H9 (cell line): ENCODE measurements around the gene HOXD12. TPM values are rescaled to one million over a fixed set of nuclear protein-coding genes. Genes with fewer than 3 reads are reported as not detected.

ENCODE experiments used
- DNase-seq: peaks from one replicate; pipeline ENCODE4 v3.0.0-alpha.2; 2017
- H2AFZ ChIP-seq: one replicate; pipeline ENCODE4 v1.6.1; 2013; ENCODE audit warnings: mild to moderate bottlenecking, low read length, control low read depth, moderate library complexity
- H2AK5ac ChIP-seq: 2 replicates; pipeline ENCODE4 v1.6.1; 2013; ENCODE audit warnings: low read length, control low read depth, mixed read lengths; ENCODE audit not compliant: insufficient read length
- H2BK120ac ChIP-seq: one replicate; pipeline ENCODE4 v1.6.1; 2013; ENCODE audit warnings: low read depth, mild to moderate bottlenecking, low read length, control low read depth, inconsistent platforms; ENCODE audit not compliant: poor library complexity, severe bottlenecking
- H2BK12ac ChIP-seq: 2 replicates; pipeline ENCODE4 v1.6.1; 2013; ENCODE audit warnings: low read length, control low read depth, mixed read lengths, low read depth; ENCODE audit not compliant: insufficient read length
- H2BK15ac ChIP-seq: 2 replicates; pipeline ENCODE4 v1.6.1; 2013; ENCODE audit warnings: low read depth, low read length, control low read depth
- H2BK20ac ChIP-seq: one replicate; pipeline ENCODE4 v1.6.1; 2013; ENCODE audit warnings: low read depth, mild to moderate bottlenecking, low read length, control low read depth, inconsistent platforms; ENCODE audit not compliant: poor library complexity, severe bottlenecking
- H2BK5ac ChIP-seq: 2 replicates; pipeline ENCODE4 v1.6.1; 2013; ENCODE audit warnings: low read length, control low read depth, mixed read lengths; ENCODE audit not compliant: insufficient read length
- H3K14ac ChIP-seq: 2 replicates; pipeline ENCODE4 v1.6.1; 2013; ENCODE audit warnings: low read length, control low read depth; ENCODE audit not compliant: insufficient read depth
- H3K18ac ChIP-seq: 2 replicates; pipeline ENCODE4 v1.6.1; 2013; ENCODE audit warnings: low read depth, mild to moderate bottlenecking, mixed read lengths, low read length, control low read depth; ENCODE audit not compliant: insufficient read length
- H3K23ac ChIP-seq: 2 replicates; pipeline ENCODE4 v1.6.1; 2013; ENCODE audit warnings: low read length, control low read depth, mixed read lengths, low read depth; ENCODE audit not compliant: insufficient read length
- H3K23me2 ChIP-seq: 2 replicates; pipeline ENCODE4 v1.6.1; 2013; ENCODE audit warnings: low read depth, mild to moderate bottlenecking, mixed read lengths, low read length, control low read depth; ENCODE audit not compliant: insufficient read length, poor library complexity, severe bottlenecking
- H3K27ac ChIP-seq: 2 replicates; pipeline ENCODE4 v1.5.1; 2013; ENCODE audit warnings: low read length, control low read depth, mixed read lengths, low read depth; ENCODE audit not compliant: insufficient read length
- H3K27me3 ChIP-seq: 2 replicates; pipeline ENCODE4 v1.6.1; 2013; ENCODE audit warnings: low read length, control low read depth, inconsistent platforms; ENCODE audit not compliant: insufficient read depth
- H3K4ac ChIP-seq: 2 replicates; pipeline ENCODE4 v1.6.1; 2013; ENCODE audit warnings: low read depth, mild to moderate bottlenecking, control low read depth, inconsistent platforms, low read length, moderate library complexity
- H3K4me1 ChIP-seq: 2 replicates; pipeline ENCODE4 v1.6.1; 2013; ENCODE audit warnings: low read length, control low read depth, inconsistent platforms; ENCODE audit not compliant: insufficient read depth
- H3K4me2 ChIP-seq: 2 replicates; pipeline ENCODE4 v1.6.1; 2013; ENCODE audit warnings: low read length, control low read depth, mixed read lengths; ENCODE audit not compliant: insufficient read length, insufficient read depth
- H3K56ac ChIP-seq: 2 replicates; pipeline ENCODE4 v1.6.1; 2013; ENCODE audit warnings: low read depth, mild to moderate bottlenecking, mixed read lengths, low read length, control low read depth; ENCODE audit not compliant: insufficient read length
- H3K79me1 ChIP-seq: 2 replicates; pipeline ENCODE4 v1.6.1; 2013; ENCODE audit warnings: low read depth, mild to moderate bottlenecking, moderate library complexity, low read length, control low read depth, inconsistent platforms; ENCODE audit not compliant: insufficient read depth, poor library complexity, severe bottlenecking
- H3K79me2 ChIP-seq: 2 replicates; pipeline ENCODE4 v1.6.1; 2013; ENCODE audit warnings: low read length, control low read depth, inconsistent platforms; ENCODE audit not compliant: insufficient read depth
- H3K9ac ChIP-seq: 2 replicates; pipeline ENCODE4 v1.6.1; 2013; ENCODE audit warnings: low read length, control low read depth, mixed read lengths; ENCODE audit not compliant: insufficient read length; ENCODE audit errors: extremely low read depth
- H3K9me3 ChIP-seq: one replicate; pipeline ENCODE4 v1.6.1; 2013; ENCODE audit warnings: low read depth, low read length, inconsistent platforms; ENCODE audit not compliant: control insufficient read depth
- H3T11ph ChIP-seq: one replicate; pipeline ENCODE4 v1.6.1; 2013; ENCODE audit warnings: mild to moderate bottlenecking, low read length, control low read depth, inconsistent platforms
- H4K20me1 ChIP-seq: one replicate; pipeline ENCODE4 v1.6.1; 2013; ENCODE audit not compliant: control insufficient read depth, insufficient read length, insufficient read depth
- H4K5ac ChIP-seq: 2 replicates; pipeline ENCODE4 v1.6.1; 2013; ENCODE audit warnings: low read depth, mild to moderate bottlenecking, mixed read lengths, low read length, control low read depth; ENCODE audit not compliant: insufficient read length
- H4K8ac ChIP-seq: replicated peaks from 2 replicates; pipeline ENCODE4 v1.6.1; 2013; ENCODE audit warnings: low read length, control low read depth, mixed read lengths, low read depth; ENCODE audit not compliant: insufficient read length
- H4K91ac ChIP-seq: 2 replicates; pipeline ENCODE4 v1.6.1; 2013; ENCODE audit warnings: low read depth, mild to moderate bottlenecking, moderate library complexity, mixed read lengths, low read length, control low read depth; ENCODE audit not compliant: insufficient read length
- H3K27ac Mint-ChIP-seq, 3 experiments: 2 replicates in 2 of 3; 3 replicates in 1 of 3; pipeline ENCODE4 v1.8.0; 2020 to 2021; ENCODE audit warnings: mixed read lengths in 3 of 3, mild to moderate bottlenecking in 1 of 3, moderate library complexity in 1 of 3
- H3K27me3 Mint-ChIP-seq: 2 replicates; pipeline ENCODE4 v1.8.0; 2021; ENCODE audit warnings: low read depth, mild to moderate bottlenecking, moderate library complexity, mixed read lengths
- H3K36me3 Mint-ChIP-seq, 3 experiments: 2 replicates in 2 of 3; 3 replicates in 1 of 3; pipeline ENCODE4 v1.8.0; 2020 to 2021; ENCODE audit warnings: low read depth in 3 of 3, mixed read lengths in 3 of 3; ENCODE audit not compliant: insufficient read depth in 1 of 3
- H3K4me1 Mint-ChIP-seq, 2 experiments: 2 replicates each; pipeline ENCODE4 v1.8.0; 2020; ENCODE audit warnings: mixed read lengths in 2 of 2
- H3K4me3 Mint-ChIP-seq, 2 experiments: 2 replicates in 1 of 2; 3 replicates in 1 of 2; pipeline ENCODE4 v1.8.0; 2020 to 2021; ENCODE audit warnings: mild to moderate bottlenecking in 2 of 2, mixed read lengths in 2 of 2, moderate library complexity in 1 of 2
- H3K9me3 Mint-ChIP-seq, 2 experiments: 2 replicates in 1 of 2; 3 replicates in 1 of 2; pipeline ENCODE4 v1.8.0; 2020; ENCODE audit warnings: mild to moderate bottlenecking in 2 of 2, mixed read lengths in 2 of 2, moderate library complexity in 1 of 2
- WGBS: extraction: QIAGEN DNeasy Blood & Tissue Kit; methylation state at CpG from one replicate; pipeline ENCODE4 v1.1.7; 2013; ENCODE audit warnings: missing lambda C conversion rate, low lambda C conversion rate, mixed read lengths; ENCODE audit not compliant: insufficient read length; ENCODE audit errors: extremely low coverage; 5-methylcytosine and 5-hydroxymethylcytosine counted together
- total RNA-seq: library from RNA; stranded (reverse); gene quantifications from 2 replicates; pipeline ENCODE4 v1.2.1, GENCODE V29; 2021
- TF ChIP-seq, protein P1 (sequence below): fragments of 200-600 bp; sonication (generic); conservative IDR thresholded peaks from 3 replicates; pipeline ENCODE4 v1.8.0; 2021; ENCODE audit warnings: antibody characterized with exemption, mild to moderate bottlenecking

The HOXD12 gene
- total RNA-seq, 1 experiment from 2014 or later, result not detected

DNA sequence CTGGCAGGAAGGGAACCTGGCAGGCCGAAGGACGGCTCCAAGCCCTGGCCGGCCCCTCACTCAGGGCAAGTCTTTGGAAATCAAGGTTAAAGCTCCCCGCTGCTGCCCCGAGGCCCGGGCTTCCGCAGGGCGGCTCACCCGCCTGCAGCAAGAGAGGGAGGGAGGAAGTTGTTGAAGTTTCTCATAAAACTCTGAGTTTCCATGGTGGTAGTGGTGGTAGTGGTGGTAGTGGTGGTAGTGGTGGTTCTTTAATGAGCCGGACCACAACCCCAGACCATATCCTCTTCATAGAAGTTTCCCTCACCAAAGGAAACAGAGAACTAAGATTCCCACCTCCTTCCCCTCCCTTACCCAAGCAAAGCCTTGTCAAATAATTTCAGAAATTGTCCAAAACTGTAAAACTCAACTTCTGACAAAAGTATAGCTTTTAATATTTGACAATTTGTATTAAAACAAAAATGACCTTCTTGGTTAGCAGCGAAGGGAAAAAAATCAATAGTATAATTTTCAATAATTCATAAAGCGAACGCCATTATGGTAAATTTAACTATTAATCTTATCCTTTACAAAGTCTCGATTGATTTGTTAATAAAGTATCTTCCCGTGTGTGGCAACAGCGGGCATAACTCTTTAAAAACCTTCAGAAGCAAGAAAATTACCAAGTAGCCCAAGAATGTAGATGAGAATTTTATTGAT lies 15.5 kb downstream of the HOXD12 start:
- TF ChIP-seq, protein P1, sequence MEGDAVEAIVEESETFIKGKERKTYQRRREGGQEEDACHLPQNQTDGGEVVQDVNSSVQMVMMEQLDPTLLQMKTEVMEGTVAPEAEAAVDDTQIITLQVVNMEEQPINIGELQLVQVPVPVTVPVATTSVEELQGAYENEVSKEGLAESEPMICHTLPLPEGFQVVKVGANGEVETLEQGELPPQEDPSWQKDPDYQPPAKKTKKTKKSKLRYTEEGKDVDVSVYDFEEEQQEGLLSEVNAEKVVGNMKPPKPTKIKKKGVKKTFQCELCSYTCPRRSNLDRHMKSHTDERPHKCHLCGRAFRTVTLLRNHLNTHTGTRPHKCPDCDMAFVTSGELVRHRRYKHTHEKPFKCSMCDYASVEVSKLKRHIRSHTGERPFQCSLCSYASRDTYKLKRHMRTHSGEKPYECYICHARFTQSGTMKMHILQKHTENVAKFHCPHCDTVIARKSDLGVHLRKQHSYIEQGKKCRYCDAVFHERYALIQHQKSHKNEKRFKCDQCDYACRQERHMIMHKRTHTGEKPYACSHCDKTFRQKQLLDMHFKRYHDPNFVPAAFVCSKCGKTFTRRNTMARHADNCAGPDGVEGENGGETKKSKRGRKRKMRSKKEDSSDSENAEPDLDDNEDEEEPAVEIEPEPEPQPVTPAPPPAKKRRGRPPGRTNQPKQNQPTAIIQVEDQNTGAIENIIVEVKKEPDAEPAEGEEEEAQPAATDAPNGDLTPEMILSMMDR, result no peak
- no peak overlapping the region for H3T11ph ChIP-seq
- peaks cover 4% of the 10 kb centered on the region for H4K20me1 ChIP-seq
- H3K18ac ChIP-seq, result no peak overlapping the region
- no peak overlapping the region for H4K8ac ChIP-seq
- H2BK120ac ChIP-seq, result no peak overlapping the region
- no peaks in the 10 kb centered on the region for H3K9me3 ChIP-seq
- H3K23ac ChIP-seq, result no peak overlapping the region
- Mint-ChIP-seq H3K4me3 (no peak overlapping the region), H3K4me1 (peaks cover 0 to 11% of the 10 kb centered on the region in 2 experiments; a peak in 2 of 4 replicates), H3K36me3 (peaks cover 0 to 3% (median 0%) of the 10 kb centered on the region in 3 experiments; a peak in 2 of 7 replicates), H3K27ac (no peak overlapping the region), H3K27me3 (peaks cover 100% of the 10 kb centered on the region), H3K9me3 (peaks cover 10 to 24% of the 10 kb centered on the region in 2 experiments)
- no peak overlapping the region for H3K56ac ChIP-seq
- H3K27ac ChIP-seq, result no peak overlapping the region
- H3K4me2 ChIP-seq, result no peak overlapping the region
- no peak overlapping the region for H3K9ac ChIP-seq
- no CpG with 5 or more reads among the region's 16 CpGs for WGBS
- H3K27me3 ChIP-seq, result peaks cover 98% of the 10 kb centered on the region
- peaks cover 2% of the 10 kb centered on the region for H3K23me2 ChIP-seq
- H2AK5ac ChIP-seq, result no peak overlapping the region
- H2BK12ac ChIP-seq, result no peak overlapping the region
- H3K4me1 ChIP-seq, result no peaks in the 10 kb centered on the region
- no peak overlapping the region for H3K14ac ChIP-seq
- no peaks in the 10 kb centered on the region for H3K79me2 ChIP-seq
- no peak overlapping the region for H2BK20ac ChIP-seq
- no peak overlapping the region for H2BK5ac ChIP-seq
- DNase-seq, result peak; percentile 62
- H4K91ac ChIP-seq, result no peak overlapping the region
- no peak overlapping the region for H2AFZ ChIP-seq
- H2BK15ac ChIP-seq, result no peak overlapping the region
- no peak overlapping the region for H3K4ac ChIP-seq
- H3K79me1 ChIP-seq, result no peaks in the 10 kb centered on the region
- no peak overlapping the region for H4K5ac ChIP-seq
